SKM-1 treated with dmso at 0.1 percent for 144 hours (cell line): ENCODE measurements around the gene RALGPS1.
"Not testable (repeated sequence)": the region's sequence is repeated elsewhere in the genome, so short reads cannot be mapped to it uniquely, and the experiment has no call there.

Source experiments
- DNase-seq: peaks from one replicate; lab custom pipeline; 2025; ENCODE audit not compliant: unreplicated experiment; lab: John Stamatoyannopoulos, UW

RALGPS1 gene

DNA sequence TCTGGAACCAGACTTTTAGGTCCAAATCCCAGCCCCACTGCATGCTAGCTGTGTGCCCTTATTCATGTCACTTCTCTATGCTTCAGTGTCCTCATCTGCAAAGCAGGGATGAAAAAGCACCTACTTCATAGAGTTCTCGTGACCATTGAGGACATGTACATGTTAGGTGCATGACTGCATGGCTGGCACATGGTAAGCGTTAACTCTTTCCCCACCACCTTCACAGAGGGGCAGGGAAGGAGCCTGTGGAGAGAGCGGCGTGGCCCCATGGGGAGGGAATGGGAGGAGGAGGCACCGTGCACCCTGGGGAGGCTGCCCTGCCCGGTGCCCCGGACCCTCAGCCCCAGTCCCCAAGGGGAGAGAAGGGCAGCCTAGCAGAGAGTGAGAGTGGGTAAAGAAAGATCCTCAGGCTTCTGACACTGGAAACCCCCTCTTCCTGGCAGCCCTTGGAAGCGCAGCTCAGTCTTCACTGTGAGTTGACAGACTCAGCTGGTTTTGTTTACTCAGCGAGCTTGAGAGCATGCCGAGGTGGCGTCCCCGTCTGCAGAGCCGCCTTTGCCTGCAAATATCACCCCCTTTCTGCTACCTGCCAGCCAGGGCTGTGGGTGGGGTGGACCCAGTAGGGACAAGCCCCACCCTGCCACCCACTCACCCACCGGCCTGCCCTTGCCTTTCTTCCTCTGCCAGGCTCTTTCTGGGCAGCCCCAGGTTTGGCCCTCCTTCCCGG, 218.5 kb downstream of the RALGPS1 start:
- DNase-seq = no peak

DNA sequence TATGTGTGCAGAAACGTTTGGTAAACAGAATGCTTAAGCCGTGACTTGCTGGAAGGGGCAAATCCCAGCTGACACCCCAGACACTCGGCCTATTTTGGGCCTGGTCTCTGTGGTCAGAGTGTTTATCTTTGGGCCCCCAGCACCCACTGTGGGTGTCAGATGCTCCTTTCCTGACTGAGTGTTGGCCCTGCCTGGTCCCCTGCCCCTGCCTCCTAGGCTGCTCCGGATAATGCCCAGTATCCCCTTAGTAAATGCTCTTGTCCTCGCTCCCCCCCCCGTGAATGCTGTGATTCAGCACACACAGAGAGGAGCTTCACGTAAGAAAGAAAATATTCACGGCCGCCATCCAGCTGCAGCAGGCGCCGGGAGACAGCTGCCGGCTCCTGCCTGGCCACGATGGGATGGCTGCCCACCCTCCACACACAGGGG, 219.2 kb downstream of the RALGPS1 start:
- no peak for DNase-seq

DNA sequence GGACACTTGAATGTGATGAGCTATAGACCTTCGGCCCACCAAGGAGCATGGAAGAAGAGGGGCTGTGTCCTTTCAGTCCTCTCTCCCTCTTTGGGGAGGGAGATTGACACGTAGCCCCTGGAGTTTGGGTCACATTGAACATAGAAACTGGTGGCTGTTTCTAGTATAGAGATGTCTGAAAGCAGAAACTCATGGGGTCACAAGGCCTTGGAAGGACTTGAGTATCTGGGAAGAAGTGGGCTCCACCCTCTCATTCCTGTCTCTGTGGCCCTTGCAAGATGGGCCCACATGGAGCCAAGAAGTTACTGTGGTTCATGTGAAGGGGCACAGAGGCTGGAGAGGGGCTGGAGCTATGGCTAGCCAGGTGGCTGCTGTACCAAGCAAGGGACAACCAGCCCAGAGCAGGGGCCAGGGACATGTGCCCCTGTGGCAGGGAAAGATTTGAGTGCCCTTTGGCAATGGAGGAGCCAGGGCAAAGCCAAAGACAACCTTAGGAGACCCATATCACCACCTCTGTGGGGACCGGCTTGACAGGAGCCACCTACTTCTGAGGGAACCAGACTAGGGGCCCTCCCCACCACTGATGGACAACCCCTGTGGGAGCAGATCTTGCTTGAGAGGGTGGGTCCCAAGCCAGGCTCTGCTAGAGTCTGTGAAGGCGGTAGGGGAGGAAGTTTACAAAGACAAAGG, 220.6 kb downstream of the RALGPS1 start:
- no peak for DNase-seq

DNA sequence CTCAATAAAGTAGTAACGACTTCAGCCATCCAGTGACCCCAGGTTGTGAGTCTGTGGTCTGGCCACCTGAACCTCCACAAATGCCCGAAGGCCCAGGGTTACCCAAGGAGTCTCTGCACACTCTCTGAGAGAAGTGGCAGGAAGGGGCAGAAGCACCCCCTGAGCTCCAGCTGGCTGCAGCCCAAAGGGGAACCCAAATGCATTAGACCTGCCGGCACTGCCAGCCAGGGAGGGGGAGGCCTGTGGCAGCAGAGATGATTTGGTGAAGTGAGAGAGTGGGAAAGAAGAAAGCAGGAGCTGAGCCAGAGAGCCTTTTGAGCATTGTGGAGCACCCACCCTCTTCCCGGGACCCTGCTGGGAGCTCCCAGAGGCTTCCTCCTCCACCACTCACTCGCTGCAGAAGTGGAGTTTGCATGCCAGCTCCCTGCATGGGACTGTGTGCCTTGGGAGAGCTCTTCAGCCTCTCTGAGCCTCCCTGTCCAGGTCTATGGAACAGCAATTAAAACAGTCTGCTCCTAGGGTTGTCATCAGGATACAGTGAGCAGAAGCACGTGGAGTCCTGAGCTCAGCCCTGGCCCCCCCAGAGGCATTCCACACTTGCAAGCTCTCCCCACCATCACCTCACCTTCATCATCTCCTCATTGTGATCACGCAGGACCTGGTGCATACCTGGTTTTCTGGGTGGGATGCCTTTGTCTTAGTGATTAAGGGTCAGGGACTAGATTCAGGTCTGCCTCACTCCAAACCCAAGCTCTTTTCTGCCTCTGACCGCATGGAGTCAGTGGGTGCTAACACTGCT, 221.7 kb downstream of the RALGPS1 start:
- DNase-seq = no peak

DNA sequence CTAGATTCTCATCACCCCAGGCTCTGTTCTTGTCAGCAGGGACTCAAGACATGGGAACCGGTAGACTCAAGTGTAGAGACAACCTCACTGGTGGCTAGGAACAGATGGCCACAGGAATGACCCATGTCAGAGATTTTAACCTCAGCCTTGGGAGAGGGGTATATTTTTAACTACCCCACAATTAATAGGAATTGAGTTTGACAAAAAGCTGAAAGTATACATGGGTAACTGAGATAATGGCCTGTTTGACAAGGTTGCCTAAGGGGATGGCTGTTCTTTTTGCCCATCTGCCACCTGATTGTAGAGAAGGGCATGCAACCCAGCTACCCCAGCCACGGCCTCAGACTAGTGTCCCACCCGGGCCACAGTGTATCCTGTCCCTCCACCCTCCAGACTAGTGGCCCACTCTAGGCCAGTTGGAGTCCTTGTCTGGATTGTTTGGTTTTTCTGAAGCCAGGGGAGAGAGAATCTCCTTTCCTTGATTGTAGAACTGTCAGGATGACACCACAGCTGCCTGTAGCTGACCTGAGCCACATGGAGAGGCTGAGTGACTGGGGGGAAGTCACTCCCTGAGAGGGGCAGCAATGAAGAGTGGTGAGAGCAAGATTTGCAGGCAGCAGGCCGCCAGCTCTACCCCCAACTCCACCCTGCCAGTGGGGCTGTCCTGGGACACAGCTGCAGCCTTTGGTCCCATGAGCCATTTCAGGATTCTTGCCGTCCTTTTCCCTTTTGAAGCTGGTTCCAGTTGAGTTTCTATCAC, 222.5 kb downstream of the RALGPS1 start:
- no peak for DNase-seq

DNA sequence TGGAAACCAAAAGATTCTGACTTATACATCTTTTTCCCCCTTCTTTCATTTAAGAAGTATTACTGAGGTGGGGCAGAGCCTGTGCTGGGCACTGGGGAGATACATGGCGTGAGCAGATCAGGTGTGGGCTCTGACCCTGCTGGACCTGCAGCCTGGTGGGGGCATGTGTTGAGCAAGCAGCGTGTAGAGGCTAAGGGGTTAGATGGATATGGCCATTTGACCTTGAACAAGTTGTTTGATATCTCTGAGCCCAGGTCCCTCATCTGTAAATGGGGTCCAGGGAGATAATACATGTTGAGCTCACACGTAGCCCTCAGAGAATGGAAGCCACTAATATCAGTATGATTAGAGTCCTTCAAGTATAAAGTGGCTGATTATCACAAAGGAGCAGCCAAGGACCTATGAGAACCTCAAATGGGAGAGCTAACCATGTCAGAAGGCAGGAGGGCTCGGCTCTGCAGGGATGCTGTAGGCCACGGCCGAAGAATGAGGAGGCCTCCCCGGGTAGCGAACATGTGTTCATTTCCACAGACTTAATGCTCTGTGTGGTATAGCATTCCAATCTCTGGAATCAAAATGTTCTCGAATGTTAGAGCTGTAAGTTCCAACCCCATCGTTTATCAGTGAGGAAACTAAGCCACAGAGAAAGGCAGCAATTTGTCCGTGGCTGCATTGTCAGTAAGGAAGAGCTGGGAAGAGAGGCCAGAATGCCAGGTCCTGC, 223.2 kb downstream of the RALGPS1 start:
- no peak for DNase-seq

DNA sequence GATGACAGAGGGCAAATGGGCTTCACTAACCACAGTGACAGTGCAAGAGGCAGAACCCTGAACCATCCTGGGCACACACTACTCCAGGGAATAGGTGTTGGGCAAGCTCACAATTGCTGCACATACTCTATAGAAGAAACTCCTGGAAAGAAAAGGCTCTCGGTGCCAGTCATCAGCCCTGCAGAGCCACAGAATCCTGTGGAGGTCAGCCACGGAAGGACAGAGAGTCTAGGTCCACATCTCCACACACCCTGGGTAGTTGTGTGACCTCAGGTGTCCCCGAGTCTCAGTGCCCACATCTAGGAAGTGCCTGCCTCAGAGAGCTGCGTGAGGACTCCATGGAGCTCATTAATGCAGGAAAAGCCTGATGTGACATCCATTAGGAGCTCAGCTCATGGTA, 223.9 kb downstream of the RALGPS1 start:
- no peak for DNase-seq

DNA sequence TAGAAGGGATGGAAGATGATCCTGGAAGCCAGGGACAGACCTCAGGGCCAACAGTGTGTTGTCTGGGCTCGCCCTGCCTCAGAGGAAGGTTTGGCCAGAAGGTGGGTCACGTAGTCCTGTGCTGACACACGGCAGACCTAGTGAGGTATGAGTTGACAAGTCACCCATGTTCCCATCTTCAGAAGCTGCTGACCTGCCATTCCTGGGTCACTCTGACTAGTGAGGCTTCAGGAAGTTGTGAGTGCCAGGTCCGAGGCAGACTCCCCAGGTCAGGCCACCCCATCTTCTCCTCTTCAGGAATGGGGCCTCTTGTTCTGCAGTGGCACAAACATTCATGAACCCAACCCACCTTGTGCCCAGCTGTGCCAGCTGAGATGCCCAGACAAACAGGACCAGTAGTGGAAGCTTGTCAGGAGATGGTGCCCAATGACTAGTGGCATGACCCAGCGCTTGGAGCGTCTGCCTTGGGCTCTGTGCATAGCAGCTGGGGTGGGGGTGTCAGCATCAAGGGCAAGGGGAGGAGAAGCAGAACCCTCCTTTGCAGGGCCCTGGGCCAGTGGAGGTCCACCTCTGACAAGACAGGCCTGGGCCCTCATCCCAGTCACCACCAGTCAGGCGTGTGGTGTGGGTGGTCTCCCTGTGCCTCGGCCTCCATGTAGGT, 224.6 kb downstream of the RALGPS1 start:
- DNase-seq = no peak

DNA sequence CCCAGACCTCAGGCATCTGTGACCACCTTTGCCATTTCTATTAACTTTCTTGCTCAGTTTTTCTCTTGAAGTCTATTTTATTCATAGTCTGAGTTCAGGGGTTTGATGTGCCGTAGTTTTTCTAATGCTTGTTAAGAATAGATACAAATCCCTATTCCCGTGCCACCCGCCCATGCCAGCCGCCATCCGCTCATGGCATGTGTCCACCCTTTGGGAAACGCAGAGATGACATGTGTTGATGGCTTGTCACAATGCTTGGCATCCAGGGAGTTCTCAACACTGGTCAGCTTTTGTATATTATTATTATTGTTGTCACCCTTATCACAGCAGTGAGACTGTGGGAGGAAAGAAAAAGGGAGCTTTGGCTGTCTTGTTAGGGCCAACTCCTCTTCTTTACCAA, 225.2 kb downstream of the RALGPS1 start:
- no peak for DNase-seq

DNA sequence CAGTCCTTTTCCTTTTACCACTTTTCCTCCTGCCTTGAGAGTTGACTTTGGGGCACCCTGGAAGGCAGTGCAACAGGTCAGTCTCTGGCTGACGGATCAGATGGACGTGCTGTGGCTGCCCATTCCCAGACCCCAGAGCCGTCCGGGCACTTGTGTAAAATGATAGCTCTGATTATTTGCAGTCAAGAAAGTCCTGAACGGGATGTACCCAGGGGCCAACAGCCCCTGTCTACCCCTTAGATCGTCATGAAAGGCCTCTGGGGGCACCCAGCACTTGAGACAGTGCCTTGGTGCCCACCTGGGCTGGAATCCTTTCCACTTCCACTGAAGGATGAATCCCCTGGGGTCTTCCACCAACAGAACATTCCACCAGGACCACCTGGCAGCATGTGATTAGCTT, 225.6 kb downstream of the RALGPS1 start:
- DNase-seq = no peak

DNA sequence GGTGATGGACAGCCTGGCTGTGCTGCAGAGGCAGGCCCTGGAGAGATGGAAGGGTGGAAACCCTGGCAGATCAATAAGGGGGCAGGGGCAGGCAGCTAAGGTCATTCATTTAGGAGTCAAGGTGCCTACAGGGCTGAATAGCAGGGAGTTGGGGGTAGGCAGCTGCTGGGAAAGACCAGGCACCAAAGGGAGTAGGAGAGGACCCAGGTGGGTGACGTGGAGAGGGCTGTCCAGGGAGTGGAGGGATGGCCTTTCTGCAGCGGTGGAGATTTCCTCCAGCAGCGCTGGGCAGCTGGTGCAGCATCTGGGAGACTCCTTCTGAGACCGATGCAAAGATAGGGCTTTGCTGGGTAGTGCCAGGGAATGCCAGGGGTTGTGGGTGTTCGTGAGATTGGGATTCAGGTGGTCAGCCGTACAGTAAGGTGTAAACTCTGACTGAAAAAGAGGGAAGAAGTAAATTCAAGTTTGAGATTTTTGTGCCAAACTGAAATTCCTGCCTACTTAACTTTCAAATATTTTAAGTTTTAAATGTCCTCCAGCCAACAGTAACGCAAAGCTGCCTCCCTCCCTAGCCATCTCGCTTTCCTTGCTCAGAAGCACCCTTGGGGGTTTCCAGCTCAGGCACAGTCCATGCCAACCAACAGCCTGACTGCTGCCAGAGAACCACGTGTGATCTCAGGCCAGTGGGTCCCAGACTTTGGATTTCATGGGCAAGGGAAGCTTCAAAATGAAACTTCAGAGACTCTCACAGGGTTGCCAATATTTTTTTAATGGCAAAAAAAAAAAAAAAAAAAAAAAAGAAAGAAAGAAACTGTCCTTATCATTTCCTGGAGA, 226.5 kb downstream of the RALGPS1 start:
- no peak for DNase-seq

DNA sequence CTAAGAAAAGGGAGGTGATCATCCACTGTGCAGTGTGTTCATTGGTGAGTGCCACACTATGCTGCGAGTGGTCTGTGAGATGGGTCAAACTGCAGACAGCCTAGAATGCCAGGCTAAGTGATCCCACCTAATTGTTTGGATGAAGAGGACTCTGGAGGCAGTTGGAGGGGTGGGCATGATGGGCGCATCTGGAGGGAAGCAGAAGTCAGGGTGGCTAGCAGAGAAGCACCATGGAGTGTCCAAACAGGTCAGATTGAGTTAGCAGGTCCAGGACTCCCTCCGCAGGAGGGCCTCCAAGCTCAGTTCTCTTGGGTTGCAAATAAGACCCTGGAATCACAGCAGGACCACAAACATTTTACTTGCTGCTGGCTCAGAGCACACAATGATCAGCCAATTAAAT, 227.7 kb downstream of the RALGPS1 start:
- DNase-seq = no peak

DNA sequence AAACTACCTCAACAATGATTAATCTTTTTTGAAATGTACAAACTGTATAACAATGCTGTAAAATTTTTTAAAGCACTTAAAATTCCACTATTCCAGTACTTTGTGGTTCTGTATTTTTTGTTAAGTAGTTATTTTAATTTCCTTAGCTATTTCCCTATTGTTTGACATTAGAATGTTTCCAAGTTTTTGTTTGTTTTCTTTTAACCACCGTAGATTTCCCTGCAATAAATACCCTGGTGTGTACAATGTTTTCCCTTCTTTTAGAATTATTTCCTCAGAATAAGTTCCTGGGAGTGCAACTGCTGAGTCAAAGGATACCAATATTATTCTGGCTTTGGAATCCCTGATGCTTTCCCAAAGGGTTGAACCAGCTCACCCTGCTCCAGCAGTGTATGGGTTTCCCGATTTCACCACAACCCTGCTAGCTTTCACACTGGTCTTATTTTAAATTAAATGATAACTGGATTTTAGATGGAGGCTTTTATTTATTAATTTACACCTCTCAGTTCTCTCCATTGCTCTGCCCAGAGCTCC, 228.4 kb downstream of the RALGPS1 start:
- DNase-seq = no peak

DNA sequence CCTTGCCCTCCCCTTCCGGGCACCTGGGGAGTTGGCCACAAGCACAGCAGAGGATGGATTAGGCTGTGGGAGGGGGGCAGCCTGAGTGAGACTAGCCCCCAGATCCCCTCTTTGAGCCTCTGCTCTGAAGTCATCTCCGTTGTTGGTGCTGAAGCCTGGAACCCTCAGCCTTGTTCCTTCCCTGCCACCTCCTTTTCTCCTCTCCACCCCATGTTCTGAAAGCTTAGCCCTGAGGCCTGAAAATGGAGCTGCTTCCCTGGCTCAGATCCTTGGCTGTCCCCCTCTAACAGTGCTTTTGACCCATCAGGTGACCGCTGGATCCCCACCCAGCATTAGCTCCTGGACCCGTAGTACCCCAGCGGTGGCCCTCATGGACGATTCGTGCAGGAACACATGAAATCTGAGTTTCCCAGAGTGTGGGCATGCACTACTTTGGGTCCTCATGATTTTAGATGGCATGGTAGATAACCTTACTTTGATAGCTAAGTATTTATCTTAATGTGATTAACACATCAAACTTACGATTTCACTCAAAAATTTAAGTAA, 229.4 kb downstream of the RALGPS1 start:
- DNase-seq = no peak

DNA sequence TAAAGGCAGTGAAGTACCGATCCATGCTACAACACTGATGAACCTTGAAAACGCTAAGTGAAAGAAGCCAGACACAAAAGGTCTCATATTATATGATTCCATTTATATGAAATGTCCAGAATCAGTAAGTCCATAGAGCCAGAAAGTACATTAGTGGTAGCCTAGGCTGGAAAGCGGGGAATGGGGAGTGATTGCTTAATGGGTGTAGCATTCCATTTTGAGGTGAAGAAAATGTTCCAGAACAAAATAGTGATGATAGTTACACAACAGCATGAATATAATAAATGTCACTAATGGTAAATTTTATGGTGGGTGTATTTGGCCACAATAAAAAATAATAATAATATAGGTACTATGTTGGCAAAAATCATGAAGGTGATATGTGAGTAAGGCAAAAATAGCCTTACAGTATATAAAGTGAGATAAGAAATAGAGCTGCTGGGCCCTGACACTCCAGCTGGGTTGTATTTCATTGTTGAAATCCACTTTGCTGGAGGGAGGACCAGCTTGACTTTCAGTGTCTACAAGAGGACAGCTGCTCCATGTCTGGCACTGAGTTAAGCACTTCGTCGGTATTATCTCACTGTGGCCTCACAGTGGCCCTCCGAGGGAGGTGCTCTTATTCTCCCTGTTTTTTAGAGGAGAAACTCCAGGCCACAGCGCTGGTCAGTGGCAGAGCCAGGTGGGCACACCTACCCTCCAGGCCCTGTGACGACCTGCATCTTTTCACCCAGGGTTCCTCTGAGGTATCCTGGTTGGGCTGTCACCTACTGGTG, 230.3 kb downstream of the RALGPS1 start:
- no peak for DNase-seq

DNA sequence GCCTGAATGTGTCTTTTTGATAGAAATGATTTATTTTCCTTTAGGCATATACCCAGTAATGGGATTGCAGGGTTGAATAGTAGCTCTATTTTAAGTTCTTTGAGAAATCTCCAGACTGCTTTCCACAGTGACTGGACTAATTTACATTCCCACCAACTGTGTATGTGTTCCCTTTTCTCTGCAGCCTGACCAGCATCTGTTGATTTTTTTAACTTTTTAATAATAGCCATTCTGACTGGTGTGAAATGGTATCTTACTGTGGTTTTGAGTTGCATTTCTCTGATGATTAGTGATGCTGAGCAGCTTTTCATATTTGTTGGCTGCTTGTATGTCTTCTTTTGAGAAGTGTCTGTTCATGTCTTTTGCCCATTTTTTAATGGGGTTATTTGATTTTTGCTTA, 232.3 kb downstream of the RALGPS1 start:
- DNase-seq = not testable (repeated sequence)

DNA sequence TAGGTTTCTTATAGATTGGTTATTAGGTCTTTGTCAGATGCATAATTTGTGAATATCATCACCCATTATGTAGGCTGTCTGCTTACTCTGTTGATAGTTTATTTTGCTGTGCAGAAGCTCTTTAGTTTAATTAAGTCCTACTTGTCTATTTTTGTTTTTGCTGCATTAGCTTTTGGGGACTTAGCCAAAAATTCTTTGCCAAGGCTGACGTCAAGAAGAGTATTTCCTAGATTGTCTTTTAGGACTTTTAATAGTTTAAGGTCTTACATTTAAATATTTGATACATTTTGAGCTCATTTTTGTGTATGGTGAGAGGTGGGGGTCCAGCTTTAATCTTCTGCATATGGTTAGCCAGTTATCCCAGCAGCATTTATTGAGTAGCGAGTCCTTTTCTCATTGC, 232.7 kb downstream of the RALGPS1 start:
- DNase-seq = no peak

DNA sequence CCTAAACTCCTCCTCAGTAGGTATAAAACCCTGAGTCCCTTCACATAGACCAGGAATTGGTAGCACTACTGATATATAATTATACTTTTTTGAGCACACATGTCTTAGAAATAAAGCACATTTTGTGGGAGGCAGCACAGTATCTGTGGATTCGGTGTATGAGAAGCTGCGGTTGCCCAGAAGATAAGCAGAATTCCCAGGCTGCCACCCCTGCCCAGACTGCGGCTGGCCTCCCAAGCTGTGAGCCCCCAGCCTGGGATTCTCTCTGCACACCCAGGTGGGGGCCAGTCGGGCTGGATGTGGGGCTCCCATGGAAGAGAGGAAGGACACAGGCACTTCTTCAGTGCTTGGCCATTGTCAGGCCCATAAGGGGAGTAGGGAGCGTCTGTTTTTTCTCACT, 233.4 kb downstream of the RALGPS1 start:
- no peak for DNase-seq
